OCI-LY7 (cell line): ENCODE data around the gene LPCAT1. TPM values are rescaled to one million over a fixed set of nuclear protein-coding genes. Genes with fewer than 3 reads are reported as not detected.

Source experiments
- BruUV-seq: library from RNA; stranded (reverse); fragments of 400-500 nt; replicated peaks from 2 replicates; lab custom pipeline; 2021; lab: Mats Ljungman, UMichigan
- CTCF ChIA-PET: fragments of 300-600 bp; sonication (Branson Sonifier 250); formaldehyde crosslinking; loops from one replicate; lab custom pipeline; 2022; ENCODE audit warnings: antibody characterized with exemption; ENCODE audit not compliant: unreplicated experiment; lab: Charles Lee
- POLR2A ChIA-PET: fragments of 300-600 bp; sonication (Branson Sonifier 250); formaldehyde crosslinking; loops from one replicate; lab custom pipeline; 2022; ENCODE audit warnings: antibody characterized with exemption; lab: Charles Lee
- DNase-seq: peaks from one replicate; pipeline ENCODE4 v3.0.0-alpha.2; 2015; ENCODE audit warnings: low spot score
- H2AFZ ChIP-seq: fragments of 200-600 bp; sonication (generic), shearing (Covaris generic); 2 replicates; pipeline ENCODE4 v1.6.1; 2014; ENCODE audit warnings: mild to moderate bottlenecking, antibody characterized with exemption, low read length, moderate library complexity
- H3K27ac ChIP-seq: fragments of 200-600 bp; sonication (generic); 2 replicates; pipeline ENCODE4 v1.5.1; 2014; ENCODE audit warnings: mixed run types, low read depth, mild to moderate bottlenecking, moderate library complexity, low read length, inconsistent platforms; ENCODE audit not compliant: poor library complexity, severe bottlenecking
- H3K36me3 ChIP-seq: fragments of 200-600 bp; sonication (generic); 2 replicates; pipeline ENCODE4 v1.6.1; 2014; ENCODE audit warnings: mild to moderate bottlenecking, antibody characterized with exemption, low read length, moderate library complexity, mixed read lengths; ENCODE audit not compliant: insufficient read depth
- H3K4me1 ChIP-seq: fragments of 200-600 bp; sonication (generic); 2 replicates; pipeline ENCODE4 v1.5.1; 2014; ENCODE audit warnings: mild to moderate bottlenecking, low read length; ENCODE audit not compliant: insufficient read depth, poor library complexity, severe bottlenecking
- H3K4me2 ChIP-seq: fragments of 200-600 bp; sonication (generic); 2 replicates; pipeline ENCODE4 v1.6.1; 2014; ENCODE audit warnings: mild to moderate bottlenecking, low read length
- H3K4me3 ChIP-seq: fragments of 200-600 bp; sonication (generic); 2 replicates; pipeline ENCODE4 v1.5.1; 2014; ENCODE audit warnings: mild to moderate bottlenecking, low read depth, low read length; ENCODE audit not compliant: poor library complexity, severe bottlenecking
- H3K79me2 ChIP-seq: fragments of 200-600 bp; sonication (generic); 2 replicates; pipeline ENCODE4 v1.6.1; 2016; ENCODE audit warnings: low read depth, mild to moderate bottlenecking, low read length, moderate library complexity, mixed read lengths; ENCODE audit not compliant: insufficient read depth
- H3K9me2 ChIP-seq: fragments of 200-600 bp; sonication (generic); 2 replicates; pipeline ENCODE4 v1.6.1; 2016; ENCODE audit warnings: mild to moderate bottlenecking, low read length, mixed read lengths; ENCODE audit not compliant: insufficient read depth
- H3K9me3 ChIP-seq: fragments of 200-600 bp; sonication (generic); 2 replicates; pipeline ENCODE4 v1.6.1; 2014; ENCODE audit warnings: mild to moderate bottlenecking, mixed run types, low read length, mixed read lengths
- H4K20me1 ChIP-seq: fragments of 200-600 bp; sonication (generic); 2 replicates; pipeline ENCODE4 v1.6.1; 2014; ENCODE audit warnings: mild to moderate bottlenecking, antibody characterized with exemption, low read length, moderate library complexity, mixed read lengths; ENCODE audit not compliant: insufficient read depth
- EZH2phosphoT487 ChIP-seq: fragments of 200-600 bp; sonication (generic); IDR thresholded peaks from 2 replicates; pipeline ENCODE4 v1.6.1; 2018; ENCODE audit warnings: low read depth, borderline replicate concordance, mild to moderate bottlenecking, mixed run types, antibody characterized with exemption, low read length, moderate library complexity, mixed read lengths
- intact Hi-C: fragments of 100-400 bp; cut with micrococcal nuclease; formaldehyde crosslinking; loops from one replicate; pipeline ENCODE4 v1.10.0; 2022; ENCODE audit not compliant: unreplicated experiment
- total RNA-seq, 2 experiments: library from RNA; depleted of rRNA in 1 of 2; stranded (reverse); fragments of >200 nt in 1 of 2; shearing (Covaris generic) in 1 of 2; gene quantifications; 2 replicates each; pipeline ENCODE4 v1.2.3, GENCODE V29; 2014 to 2022
- TF ChIP-seq, protein P1 (sequence below): fragments of 200-600 bp; sonication (generic); conservative IDR thresholded peaks from 2 replicates; pipeline ENCODE4 v1.5.1; 2014; ENCODE audit warnings: mild to moderate bottlenecking, antibody characterized with exemption, low read length, moderate library complexity, mixed read lengths

The LPCAT1 gene
- total RNA-seq, 2 experiments from 2014 or later, result 47.7 to 63.6 TPM

DNA sequence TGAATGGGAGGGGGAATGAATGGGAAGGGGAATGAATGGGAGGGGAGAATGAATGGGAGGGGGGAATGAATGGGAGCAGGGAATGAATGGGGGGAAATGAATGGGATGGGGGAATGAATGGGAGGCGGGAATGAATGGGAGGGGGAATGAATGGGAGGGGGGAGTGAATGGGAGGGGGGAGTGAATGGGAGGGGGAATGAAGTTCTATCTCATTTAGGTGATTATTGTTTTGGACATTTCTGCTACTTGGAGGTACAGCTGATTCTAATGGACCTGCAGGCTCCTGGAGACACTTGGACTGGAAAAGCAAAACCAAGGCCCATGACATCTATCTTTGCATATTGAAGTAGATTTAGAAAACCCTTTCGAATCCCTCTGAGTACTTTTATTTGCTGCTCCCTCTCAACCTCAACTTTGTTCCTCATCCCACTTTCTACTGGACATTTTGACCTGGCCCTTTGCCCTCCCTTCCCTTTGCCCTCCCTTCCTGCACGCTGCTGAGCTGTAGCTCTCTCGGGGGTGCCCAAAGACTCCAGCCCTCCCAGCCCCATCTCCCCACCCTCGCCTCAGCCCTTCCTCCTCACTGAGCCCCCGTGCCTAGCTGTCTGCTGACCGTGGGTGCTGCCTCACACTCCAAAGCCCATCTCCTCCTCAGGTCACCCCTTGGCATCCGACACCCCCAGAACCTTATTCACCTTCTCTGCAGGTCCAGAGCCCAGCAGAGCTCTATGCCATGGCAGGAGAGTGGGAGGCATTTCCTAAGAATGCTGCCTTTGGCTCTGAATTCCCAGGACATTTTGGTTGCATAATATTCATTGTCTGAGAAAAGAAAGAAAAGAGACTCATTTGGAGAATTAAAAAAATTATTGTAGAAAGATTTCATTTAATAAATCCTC lies 19.9 kb upstream of the LPCAT1 start:
- Histone ChIP-seq H3K9me2 (no peaks in the 10 kb centered on the region), H3K4me1 (no peaks in the 10 kb centered on the region), H3K4me2 (no peak overlapping the region), H3K4me3 (no peak overlapping the region), H3K79me2 (no peaks in the 10 kb centered on the region), H3K36me3 (no peaks in the 10 kb centered on the region), H3K9me3 (no peaks in the 10 kb centered on the region), H2AFZ (no peak overlapping the region), H4K20me1 (no peaks in the 10 kb centered on the region), H3K27ac (no peak overlapping the region)
- ChIA-PET POLR2A (no interaction called here), CTCF (interaction anchor here (0.5 kb wide), 1 partner anchor 1326 kb away, joined by 3 read pairs; the partner anchor contains the start of genes CCDC127 and SDHA)
- intact Hi-C loops, result no loop called here
- no peak for DNase-seq
- BruUV-seq, result no TSS peak
- no peak for TF ChIP-seq EZH2phosphoT487
- TF ChIP-seq, protein P1, sequence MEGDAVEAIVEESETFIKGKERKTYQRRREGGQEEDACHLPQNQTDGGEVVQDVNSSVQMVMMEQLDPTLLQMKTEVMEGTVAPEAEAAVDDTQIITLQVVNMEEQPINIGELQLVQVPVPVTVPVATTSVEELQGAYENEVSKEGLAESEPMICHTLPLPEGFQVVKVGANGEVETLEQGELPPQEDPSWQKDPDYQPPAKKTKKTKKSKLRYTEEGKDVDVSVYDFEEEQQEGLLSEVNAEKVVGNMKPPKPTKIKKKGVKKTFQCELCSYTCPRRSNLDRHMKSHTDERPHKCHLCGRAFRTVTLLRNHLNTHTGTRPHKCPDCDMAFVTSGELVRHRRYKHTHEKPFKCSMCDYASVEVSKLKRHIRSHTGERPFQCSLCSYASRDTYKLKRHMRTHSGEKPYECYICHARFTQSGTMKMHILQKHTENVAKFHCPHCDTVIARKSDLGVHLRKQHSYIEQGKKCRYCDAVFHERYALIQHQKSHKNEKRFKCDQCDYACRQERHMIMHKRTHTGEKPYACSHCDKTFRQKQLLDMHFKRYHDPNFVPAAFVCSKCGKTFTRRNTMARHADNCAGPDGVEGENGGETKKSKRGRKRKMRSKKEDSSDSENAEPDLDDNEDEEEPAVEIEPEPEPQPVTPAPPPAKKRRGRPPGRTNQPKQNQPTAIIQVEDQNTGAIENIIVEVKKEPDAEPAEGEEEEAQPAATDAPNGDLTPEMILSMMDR, result no peak

DNA sequence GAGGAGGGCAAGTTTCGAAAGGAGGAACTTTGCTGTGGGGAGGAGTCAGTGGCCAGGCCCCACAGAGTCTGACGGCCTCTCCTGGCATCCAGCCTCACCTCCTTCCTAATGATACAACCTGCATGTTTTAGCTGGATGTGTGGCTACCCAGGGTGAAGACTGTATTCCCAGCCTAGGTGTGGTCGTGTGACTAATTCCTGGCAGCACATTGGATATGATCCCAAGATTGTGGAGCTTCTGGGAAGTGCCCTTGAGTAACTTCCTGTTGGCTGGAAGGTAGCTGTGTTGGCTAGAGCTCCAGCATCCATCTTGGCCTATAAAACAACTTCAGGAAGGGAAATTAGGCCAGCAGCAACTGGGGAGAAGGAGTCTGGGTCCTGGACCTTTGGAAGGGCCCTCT lies 19.0 kb upstream of the LPCAT1 start:
- Histone ChIP-seq H3K4me3 (no peak overlapping the region), H3K27ac (no peak overlapping the region), H3K4me1 (no peaks in the 10 kb centered on the region), H3K9me3 (no peaks in the 10 kb centered on the region), H3K4me2 (no peak overlapping the region), H3K36me3 (no peaks in the 10 kb centered on the region), H3K79me2 (no peaks in the 10 kb centered on the region), H4K20me1 (no peaks in the 10 kb centered on the region), H2AFZ (no peak overlapping the region), H3K9me2 (no peaks in the 10 kb centered on the region)
- intact Hi-C loops, result no loop called here
- TF ChIP-seq EZH2phosphoT487, result no peak
- TF ChIP-seq, protein P1, result no peak
- POLR2A ChIA-PET, result interaction anchor here (0.9 kb wide), 1 partner anchor 12 kb away, joined by 4 read pairs; no protein-coding TSS in a partner anchor
- CTCF ChIA-PET, result no interaction called here
- no peak for DNase-seq
- no TSS peak for BruUV-seq
